GM15510 (cell line): ENCODE measurements around the gene DNLZ.

ENCODE experiments used
- POLR2A ChIP-seq: IDR thresholded peaks from 3 replicates; pipeline ENCODE4 v1.6.1; 2011; ENCODE audit warnings: borderline replicate concordance; ENCODE audit not compliant: insufficient read length; ENCODE audit errors: extremely low read depth

DNLZ gene

DNA sequence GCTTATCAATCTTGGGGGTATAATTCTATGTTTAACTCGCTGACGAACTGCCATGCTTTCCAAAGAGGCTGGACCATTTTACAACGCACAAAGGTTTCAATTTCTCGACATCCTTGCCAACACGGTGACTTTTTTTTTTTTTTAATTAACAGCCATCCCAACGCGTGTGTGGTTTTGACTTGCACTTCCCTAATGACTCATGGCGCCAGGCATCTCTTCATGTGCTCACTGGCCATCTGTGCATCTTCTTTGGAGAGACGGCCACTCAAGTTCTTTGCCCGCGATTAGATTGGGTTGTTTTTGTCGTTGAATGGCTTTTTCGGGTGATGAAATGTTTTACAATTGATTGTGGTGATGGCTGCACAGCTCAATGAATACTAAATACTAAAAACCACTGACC is 22.5 kb upstream of the DNLZ start:
- TF ChIP-seq POLR2A: no peak

DNA sequence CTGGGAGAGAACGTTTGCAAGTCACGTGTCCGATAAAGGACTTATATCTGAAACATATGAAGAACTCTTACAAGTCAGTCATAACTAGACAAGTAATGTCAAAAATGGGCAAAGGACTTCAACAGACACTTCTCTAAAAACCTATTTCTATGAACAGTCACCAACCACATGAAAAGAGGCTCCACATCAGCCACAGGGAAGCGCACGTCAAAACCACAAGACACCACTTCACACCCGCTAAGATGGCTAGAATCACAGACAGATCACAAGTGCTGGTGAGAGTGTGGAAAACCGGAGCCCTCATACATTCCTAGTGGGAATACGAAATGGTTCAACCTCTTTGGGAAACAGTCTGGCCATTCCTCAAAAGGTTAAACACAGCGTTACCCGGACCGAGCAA is 21.5 kb upstream of the DNLZ start:
- TF ChIP-seq POLR2A: no peak

DNA sequence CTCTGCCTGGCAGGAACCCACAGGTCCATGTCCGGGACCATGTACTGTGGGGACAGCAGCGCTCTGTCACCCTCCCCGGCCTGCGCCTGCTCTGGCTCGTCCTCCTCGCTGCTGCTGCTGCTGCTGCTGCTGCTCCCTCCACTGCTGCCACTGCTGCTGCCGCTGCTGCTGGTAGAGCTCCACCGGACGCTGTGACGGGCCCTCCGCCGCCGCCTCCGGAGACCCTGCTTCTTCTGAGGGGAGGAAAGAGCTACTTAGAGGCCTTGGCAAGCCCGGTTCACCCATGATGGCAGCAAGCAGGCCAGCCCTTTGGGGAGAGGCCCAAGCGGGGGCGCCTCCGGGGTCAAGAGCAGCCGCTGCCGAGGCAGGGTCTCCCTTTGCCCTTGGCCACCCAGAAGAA is 19.9 kb upstream of the DNLZ start:
- TF ChIP-seq POLR2A: no peak

DNA sequence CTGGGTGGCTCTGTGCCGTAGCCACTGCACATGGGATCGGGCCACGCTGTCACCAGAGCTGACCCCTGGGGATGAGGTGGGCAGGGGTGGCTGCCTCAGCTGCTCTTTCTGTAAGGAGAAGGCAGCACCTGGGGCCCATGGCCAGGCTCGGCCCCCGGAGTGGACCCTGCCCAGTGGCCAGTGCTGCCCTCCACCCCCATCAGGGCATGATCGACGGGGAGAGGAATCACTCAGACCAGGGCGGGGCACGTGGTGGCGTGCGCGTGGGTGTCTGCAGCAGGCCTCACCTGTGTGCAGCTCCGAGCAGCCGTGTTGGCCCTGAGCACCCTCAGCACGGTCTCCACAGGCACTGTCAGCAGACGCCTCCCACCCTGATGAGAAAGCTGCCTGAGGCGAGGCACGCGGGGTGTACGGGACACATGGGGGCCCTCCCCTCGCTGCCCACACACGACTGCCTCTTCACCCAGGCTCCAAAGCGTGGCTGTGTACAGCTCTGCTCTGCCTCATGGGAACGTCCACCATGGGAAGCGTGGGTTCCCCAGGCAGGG is 18.5 kb upstream of the DNLZ start:
- TF ChIP-seq POLR2A: no peak

DNA sequence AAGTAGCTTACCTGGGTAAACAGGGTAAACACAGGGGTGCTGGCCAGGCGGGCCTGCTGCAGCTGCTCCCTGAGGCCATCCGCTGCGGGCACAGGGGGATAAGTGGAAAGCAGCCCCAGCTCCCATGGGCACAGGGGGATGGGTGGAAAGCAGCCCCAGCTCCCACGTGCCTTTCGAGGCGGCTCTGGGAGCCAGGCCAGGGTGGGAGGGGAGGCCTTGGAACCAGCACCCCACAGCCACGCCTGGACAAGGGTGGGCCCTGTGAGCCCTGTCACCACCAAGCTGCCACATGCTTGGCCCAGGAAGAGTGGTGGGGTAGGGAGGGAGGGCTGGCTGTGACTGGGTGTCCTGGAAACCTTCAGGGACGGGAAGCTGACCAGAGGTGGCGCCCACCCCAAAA is 17.8 kb upstream of the DNLZ start:
- no peak for TF ChIP-seq POLR2A

DNA sequence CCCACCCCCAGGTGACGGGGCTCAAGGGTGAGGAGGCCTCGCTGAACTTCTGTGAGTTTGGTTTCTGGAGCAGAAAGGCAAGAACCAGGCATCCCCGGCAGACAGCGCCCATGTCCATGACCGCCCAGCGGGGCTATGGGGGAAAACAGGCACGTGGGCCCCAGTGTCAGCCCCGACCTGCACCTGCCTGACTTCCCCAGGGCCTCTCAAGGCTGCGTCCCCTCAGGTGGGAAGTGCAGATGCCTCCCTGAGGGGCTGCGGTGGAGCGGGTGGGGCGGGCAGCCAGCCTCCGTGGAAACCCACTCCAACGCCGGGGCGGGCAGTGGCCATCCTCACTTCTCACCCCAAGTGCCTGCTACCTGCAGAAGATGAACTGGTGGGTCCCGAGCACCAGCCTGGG is 16.8 kb upstream of the DNLZ start:
- TF ChIP-seq POLR2A: no peak

DNA sequence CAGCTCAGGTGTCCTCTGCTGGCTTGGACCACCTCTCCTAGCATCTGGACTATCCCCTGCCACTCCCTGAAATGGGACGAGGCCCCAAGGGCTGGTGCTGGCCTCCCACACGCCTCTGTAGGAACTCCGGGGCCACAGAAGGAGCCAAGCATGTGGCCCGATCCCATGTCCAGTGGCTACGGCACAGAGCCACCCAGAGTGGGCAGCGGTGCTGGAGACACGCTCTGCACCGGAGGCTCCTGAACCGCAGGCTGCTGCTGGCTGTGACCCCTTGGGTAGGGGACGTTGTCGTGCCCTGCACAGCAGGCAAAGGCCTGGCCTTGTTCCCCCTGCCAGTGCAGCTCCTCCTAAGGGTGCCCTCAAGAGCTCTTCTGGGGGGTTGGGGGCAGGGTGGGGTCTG is 16.3 kb upstream of the DNLZ start:
- no peak for TF ChIP-seq POLR2A

DNA sequence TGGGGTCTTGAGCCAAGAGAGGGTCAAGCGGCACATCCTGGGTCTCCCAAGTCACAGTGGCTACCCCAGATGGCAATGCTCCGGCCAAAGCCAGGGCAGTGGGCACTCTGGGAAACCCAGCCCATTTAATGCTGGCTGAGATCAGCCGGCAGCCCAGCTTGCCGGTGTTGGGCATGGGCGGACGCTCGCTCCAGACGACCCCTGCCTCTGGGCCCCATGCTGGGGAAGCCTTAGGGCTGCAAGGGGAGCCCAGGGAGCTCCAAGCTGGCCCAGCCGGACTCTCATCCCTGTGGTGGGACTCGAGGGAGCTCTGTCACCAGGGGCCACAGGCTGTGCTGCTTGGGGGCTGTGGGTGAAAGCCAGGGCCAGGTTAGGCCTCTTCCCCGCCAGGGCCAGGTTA is 15.9 kb upstream of the DNLZ start:
- TF ChIP-seq POLR2A: no peak

DNA sequence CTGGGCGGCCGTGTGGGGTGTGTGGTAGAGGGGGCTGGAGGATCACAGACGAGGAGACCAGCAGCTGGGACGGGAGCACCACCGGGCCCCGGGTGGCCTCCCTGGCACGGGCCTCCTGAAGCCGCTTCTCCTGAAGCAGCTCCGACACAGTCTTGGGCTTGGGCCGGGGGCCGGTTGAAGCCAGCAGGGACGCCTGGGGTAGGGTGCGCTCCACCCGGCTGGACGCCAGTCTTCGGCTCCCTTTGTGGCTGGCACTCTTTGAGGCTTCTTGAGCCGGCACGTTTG is 15.4 kb upstream of the DNLZ start:
- TF ChIP-seq POLR2A: no peak

DNA sequence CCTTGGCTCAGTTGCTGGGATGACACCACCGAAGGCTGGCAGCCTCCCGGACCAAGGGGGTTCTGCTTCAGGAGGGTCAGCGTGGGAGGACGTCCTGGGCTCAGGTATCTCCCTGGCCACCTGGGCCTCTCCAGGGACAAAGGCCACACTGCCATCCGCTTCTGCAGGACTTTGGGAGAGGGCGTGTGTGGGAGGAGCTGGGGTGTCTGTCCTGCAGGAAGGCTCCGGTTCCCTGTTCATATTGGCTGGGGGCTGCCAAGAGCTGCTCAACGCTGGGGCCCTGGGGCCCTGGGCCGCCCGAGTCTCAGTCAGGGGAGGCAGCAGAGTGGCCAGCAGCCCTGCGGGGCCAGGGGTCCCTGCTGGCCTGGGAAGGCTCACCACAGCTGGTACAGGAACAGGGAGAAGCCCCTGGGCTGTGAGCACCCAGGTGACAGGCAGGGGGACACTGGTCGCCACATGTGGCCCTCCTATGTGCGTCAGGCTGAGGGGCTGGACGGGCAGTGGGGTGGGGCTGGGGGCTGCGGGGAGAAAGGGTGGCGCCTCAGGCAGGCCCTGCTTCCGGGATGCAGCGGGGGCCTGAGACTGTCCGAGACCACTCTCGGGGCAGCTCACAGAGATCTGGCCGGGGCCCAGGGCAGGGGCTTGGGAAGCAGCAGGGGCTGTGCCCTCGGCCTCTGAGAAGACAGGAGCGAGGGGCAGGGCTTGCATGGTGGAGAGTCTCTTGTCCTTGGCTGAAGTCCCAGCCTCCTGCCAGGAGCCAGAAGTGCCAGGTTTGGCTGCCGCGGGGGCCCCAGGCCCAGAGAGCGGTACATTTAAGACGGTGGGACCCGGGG is 14.8 kb upstream of the DNLZ start:
- TF ChIP-seq POLR2A: no peak

DNA sequence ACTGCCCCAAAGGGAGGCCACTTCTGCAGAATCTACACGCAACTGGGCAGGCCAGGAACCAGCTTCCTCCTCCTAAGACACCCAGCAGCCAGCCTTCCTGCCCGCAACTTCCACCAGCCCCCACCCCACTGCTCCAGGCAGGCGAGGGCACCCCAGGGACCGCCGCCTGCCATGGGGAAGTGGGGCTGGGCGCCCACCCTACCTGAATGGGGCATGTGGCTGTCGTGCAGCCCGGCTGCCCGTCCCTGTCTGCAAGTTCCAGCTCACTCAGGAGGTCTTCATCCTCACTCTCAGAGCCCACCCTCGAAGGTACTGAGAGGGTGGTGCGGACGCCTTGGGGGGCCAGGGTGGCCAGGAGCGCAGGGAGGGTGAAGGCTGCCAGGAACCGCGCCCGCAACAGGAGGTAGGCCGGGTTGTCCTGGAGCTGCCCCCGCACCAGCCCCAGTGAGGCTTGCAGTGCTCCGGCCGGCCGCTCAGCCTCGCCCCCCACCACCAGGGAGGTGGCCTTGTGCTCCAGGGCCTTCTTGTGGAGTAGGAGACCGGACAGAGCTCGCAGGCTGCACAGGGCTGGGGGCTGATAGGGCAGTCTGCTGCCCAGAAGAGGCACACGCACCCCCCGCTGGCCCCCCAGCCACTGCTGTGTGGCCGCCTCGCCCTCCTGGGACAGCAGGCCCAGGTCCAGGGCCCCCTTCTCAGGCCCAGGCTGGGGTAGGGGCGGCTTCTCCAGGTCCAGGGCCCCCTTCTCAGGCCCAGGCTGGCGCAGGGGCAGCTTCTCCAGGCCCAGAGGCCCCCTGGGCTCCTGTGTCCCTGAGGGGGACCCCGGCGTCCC is 14.0 kb upstream of the DNLZ start:
- TF ChIP-seq POLR2A: peak; percentile 10

DNA sequence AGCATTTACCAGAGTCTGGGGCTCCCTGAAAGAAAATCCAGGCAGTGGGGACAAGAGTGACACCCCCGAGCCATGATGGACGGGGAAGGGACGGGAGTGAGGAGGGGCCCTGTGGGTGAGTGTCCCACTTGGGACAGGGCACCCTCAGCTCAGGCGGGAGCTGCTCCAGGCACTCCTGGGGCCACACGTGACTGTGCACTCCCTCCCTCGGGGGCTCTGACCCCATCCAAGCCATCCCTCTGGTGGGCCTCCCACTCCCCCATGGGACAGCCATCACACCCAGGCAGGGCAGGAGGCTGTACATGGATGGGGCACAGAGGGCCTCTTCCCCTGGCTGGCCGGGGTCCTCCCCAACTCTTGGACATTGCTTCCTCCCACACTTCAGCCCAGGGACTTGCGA is 12.9 kb upstream of the DNLZ start:
- no peak for TF ChIP-seq POLR2A

DNA sequence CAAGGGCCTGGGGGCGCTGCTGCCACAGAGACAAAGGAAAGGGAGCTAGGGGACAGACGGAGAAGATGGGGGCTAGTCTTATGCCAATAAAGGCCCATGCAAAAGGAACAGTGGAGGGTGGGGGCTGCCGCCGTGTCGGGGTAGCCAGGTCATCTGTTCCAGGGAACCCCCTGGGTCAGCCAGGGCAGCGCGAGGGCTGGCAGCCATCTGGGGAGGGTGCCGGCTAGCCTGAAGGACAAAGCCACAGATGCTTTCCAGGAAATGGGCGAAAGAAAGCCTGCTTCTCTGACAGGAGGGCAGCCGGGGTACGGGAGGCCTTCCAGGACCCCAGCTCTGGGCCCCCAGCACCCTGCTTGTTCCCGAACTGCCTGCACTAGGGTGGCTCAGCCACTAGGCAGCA is 11.6 kb upstream of the DNLZ start:
- TF ChIP-seq POLR2A: no peak

DNA sequence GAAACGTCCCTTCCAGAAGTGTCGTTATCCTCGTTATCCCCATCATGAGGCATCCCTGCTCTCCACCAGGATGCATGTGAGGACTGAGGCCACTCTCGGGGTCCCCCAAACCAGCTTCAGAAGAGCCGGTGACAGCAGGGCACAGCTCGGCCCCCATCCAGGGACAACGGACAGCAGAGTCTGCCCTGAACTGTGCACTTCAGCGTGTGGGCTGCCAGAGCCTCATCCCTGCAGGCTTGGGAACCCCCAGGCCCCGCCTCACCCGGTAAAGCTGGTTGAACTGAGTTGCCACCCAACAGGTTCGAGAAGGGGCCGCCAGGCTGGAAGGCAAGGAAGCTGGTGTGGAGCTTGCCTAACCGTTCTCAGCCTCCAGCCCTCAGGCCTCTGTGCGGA is 10.6 kb upstream of the DNLZ start:
- TF ChIP-seq POLR2A: no peak

DNA sequence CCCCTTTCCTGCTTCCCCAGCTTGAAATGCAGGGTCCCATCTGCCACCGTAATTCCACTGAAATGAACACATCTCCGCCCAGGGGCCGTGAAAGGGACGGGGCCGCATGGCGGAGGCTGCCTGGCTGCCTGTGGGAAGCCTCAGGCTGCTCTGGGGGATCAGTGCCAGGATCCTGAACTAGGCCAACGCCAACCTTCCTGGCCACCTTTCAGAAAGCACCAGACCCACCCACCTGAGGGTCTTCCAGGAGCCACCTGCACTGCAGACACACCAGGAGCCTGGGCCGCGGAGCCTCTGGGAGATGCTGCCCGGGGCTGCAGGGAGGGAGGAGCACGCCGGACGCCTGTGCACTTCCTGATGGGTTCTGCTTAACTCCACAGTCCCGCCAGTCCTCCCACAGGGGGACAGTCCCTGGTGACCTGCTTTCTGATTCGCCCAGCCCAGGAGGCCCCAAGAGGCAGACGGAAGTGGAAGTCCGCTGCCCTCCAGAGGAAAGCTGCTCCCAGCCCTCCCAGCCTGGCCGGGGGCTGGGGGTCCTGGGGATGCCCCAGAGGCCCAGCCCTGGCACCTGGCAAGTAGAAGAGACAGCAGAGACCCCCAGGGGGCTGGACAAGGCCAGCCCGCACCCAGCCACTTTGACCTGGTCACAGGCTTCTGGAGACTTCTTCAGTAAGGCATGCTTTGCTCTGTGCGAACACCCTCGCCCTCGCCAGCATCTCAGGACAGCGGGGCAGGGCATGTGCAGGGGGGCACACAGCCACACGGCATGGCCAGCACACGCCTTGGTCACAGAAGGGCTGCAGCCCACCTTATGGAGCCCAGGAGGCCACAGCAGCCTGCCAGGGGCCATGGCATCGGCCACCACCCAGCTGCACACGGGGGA is 10.0 kb upstream of the DNLZ start, which contains the start of gene CARD9:
TSS of gene CARD9 (minus strand) at position 370 of the 883 bp plus-strand sequence. CDS start 1,591 bp downstream, outside the sequence.
- no peak for TF ChIP-seq POLR2A

DNA sequence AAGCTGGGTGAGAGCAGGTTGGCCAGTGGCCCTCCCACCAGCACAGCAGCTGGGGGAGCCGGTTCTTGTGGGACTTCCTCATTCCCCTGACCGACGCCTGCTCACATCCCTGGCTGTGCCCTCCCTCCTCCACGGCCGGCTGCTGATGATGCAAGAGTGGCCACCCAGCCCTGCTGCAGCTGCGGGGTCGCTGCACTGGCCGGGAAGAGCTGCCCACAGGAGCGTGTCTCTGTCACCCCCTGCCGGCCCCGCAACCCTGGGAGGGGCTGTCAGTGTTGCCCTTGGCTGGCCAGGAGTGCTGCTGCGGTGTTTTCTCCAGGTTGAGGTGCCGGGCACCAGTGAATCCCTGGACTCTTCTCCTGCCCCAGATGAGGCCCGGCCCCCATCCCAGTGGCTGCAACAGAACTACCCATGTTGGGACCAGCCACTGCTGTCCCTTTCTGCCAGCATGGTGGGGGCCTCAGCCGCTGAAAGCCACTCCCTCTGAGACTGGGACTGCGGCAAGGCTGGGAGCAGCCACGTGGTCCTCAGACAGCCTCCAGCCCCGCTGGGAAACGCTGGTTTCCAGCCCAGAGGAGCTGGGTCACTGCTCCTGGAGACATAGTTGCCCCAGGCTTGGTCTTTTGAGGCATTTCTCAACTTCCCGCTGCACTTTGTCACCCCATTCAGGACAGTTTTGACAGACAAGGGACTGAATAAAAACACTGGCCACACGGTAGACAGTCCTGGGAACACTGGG is 9.2 kb upstream of the DNLZ start:
- no peak for TF ChIP-seq POLR2A
